ENCODE data around the gene ARID4B. TPM values are rescaled to one million over a fixed set of nuclear protein-coding genes. Genes with fewer than 3 reads are reported as not detected.

Gene ARID4B
- total and polyA plus RNA-seq, 5 donors from 2014 or later: 52.6 to 192 (median 58.6) TPM

DNA sequence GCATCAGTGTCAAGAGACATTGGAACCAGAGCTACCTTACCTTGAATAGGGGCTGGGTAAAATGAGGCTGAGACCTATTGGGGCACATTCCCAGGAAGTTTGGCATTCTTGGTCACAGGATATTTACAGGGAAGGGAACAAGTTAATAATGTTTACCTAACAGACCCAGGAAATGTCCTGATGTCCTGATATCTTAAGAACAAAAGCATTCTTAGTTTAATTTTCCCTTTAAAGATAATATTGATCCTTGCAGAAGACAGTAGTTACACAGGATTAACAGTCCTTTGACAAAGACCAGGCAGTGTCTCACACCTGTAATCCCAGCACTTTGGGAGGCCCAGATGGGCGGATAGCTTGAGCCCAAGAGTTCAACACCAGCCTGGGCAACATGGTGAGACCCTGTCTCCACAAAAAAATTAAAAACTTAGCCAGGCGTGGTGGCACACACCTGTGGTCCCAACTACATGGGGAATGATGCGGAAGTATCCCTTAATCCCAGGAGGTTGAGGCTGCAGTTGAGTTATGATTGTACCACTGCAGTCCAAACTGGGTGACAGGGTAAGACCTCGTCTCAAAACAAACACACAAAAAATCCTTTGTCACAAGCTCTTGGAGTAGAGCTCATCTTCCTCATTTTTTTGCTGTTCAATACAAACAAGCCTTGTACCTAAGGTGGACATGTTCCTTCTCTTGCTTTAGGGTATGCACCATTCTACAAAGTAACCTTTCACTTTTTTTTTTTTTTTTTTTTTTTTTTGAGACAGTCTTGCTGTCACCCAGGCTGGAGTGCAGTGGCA lies 198.0 kb downstream of the ARID4B start:
- Mint-ChIP-seq H3K27me3 (peaks cover 5% of the 10 kb centered on the region), H3K9me3 (no peaks in the 10 kb centered on the region), H3K4me3 (peak overlapping the region; percentile 56 to 99 (median 98)), H3K27ac (peak overlapping the region; percentile 56 to 99 (median 99)), H3K36me3 (peaks cover 13% of the 10 kb centered on the region), H3K4me1 (peaks cover 12 to 37% (median 25%) of the 10 kb centered on the region in 4 donors)
- Histone ChIP-seq H3K27ac (ENCODE audit: insufficient read depth, low read length, poor library complexity, severe bottlenecking) (peak overlapping the region; percentile 93), H3K4me3 (ENCODE audit: low read depth, low read length) (no peak overlapping the region), H3K4me1 (ENCODE audit: control insufficient read depth, insufficient read depth, low read length, poor library complexity, severe bottlenecking) (peaks cover 20% of the 10 kb centered on the region), H3K36me3 (ENCODE audit: control insufficient read depth, insufficient read depth, low read length) (peaks cover 25% of the 10 kb centered on the region), H3K27me3 (ENCODE audit: control insufficient read depth, insufficient read depth, low read length) (no peaks in the 10 kb centered on the region), H3K9me3 (ENCODE audit: control insufficient read depth in 2 of 2, low read length in 2 of 2) (no peaks in the 10 kb centered on the region)
- ATAC-seq (ENCODE audit: low read depth in 2 of 2) (no peak), DNase-seq (no peak)

DNA sequence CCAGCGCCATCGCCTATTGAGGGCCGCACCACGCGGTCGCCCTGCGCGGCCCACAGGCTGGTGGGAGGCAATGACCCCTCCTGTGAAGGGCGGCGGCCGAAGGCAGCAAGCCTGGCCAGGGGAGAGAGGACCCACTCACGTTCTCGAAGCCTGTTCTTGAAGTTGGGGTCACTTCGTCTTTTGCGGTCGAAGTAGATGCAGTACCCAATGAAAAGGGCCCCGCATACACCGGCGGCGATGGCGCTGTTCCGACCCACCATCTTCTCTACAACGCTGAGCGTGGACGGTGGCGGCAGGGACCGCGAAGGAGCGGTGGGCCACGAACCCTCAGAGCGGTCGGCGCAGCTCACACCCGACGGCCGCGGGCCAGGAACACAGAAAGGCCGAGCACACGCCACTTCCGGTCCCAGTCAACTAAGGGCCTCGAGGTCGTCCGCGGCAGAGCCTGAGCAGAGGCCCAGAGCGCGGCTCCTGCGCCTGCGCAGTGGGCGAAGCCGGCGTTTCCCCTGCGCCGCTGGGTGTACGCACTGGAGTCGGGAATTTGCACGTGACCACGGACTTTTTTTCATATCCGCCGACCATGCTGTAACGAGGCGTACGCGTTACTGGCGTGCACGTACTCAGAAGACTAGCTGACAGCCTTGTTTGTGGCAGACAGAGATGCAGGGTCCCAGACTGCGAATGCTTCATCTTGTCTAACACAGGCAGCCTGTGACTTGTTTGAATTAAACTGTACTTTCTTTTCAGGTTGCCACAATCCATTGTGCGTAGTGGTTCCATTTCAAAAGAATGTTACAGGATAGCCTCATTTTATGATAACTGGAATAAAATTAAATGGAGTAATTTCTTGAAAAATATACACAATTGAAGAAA lies 199.3 kb downstream of the ARID4B start, which contains the start of gene TOMM20:
TSS of gene TOMM20 (minus strand) at position 382 of the 873 bp plus-strand sequence. CDS start at position 260, 122 bp downstream.
- Mint-ChIP-seq H3K27ac (peak within 1 kb of the TSS; percentile 98 to 99 (median 99)), H3K27me3 (peaks cover 5% of the 10 kb centered on the region), H3K4me3 (peak within 1 kb of the TSS; percentile 91 to 99 (median 98)), H3K9me3 (no peaks in the 10 kb centered on the region), H3K36me3 (peaks cover 16% of the 10 kb centered on the region), H3K4me1 (peaks cover 18 to 48% (median 33%) of the 10 kb centered on the region in 4 donors)
- ATAC-seq (ENCODE audit: low read depth in 2 of 2) (peak; percentile 94 to 95), DNase-seq (peak; percentile 92 to 98 (median 96))
- H3K9me3 ChIP-seq (ENCODE audit: control insufficient read depth in 2 of 2, low read length in 2 of 2): no peaks in the 10 kb centered on the region
- peak within 1 kb of the TSS; percentile 93 for H3K27ac ChIP-seq (ENCODE audit: insufficient read depth, low read length, poor library complexity, severe bottlenecking)
- no peaks in the 10 kb centered on the region for H3K27me3 ChIP-seq (ENCODE audit: control insufficient read depth, insufficient read depth, low read length)
- peaks cover 19% of the 10 kb centered on the region for H3K36me3 ChIP-seq (ENCODE audit: control insufficient read depth, insufficient read depth, low read length)
- peak within 1 kb of the TSS; percentile 92 for H3K4me3 ChIP-seq (ENCODE audit: low read depth, low read length)
- peaks cover 32% of the 10 kb centered on the region for H3K4me1 ChIP-seq (ENCODE audit: control insufficient read depth, insufficient read depth, low read length, poor library complexity, severe bottlenecking)

DNA sequence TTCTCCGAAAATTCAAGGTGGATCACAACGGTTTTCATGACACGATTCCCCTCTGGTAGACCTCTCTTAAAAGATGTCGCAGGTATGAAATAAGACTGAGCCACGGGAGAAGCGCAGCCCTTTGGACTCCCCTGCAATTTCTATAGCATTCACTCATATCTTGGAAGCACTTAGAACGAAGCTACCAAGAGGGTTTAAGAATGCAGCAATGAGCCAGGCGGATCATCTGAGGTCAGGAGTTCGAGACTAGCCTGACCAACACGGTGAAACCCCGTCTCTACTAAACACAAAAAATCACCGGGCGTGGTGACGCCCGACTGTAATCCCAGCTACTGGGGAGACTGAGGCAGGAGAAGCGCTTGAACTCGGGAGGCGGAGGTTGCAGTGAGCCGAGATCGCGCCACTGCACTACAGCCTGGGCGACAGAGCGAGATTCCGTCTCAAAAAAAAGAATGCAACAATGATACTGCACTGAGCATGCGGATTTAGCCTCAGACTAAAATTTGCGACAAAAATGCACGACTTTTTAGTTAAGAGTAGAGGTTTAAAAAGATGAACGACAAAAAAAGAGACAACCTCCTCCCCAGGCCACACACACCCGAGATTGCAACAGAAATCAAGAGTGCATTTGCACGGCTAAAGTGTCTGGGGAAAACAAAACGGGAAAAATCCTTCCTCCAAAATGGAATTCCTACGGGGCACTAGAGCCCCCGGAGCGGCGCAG lies 200.1 kb downstream of the ARID4B start:
- peak in 1 of 3 donors; percentile 25 for DNase-seq
- Histone ChIP-seq H3K36me3 (ENCODE audit: control insufficient read depth, insufficient read depth, low read length) (peaks cover 16% of the 10 kb centered on the region), H3K4me3 (ENCODE audit: low read depth, low read length) (peak overlapping the region; percentile 92), H3K4me1 (ENCODE audit: control insufficient read depth, insufficient read depth, low read length, poor library complexity, severe bottlenecking) (peaks cover 40% of the 10 kb centered on the region), H3K9me3 (ENCODE audit: control insufficient read depth in 2 of 2, low read length in 2 of 2) (no peaks in the 10 kb centered on the region), H3K27me3 (ENCODE audit: control insufficient read depth, insufficient read depth, low read length) (no peaks in the 10 kb centered on the region), H3K27ac (ENCODE audit: insufficient read depth, low read length, poor library complexity, severe bottlenecking) (peak overlapping the region; percentile 93)
- Mint-ChIP-seq H3K4me3 (peak overlapping the region; percentile 91 to 99 (median 98)), H3K36me3 (peaks cover 15% of the 10 kb centered on the region), H3K4me1 (peaks cover 22 to 56% (median 40%) of the 10 kb centered on the region in 4 donors), H3K27ac (peak overlapping the region; percentile 98 to 99 (median 99)), H3K27me3 (peaks cover 5% of the 10 kb centered on the region), H3K9me3 (no peaks in the 10 kb centered on the region)
- no peak for ATAC-seq (ENCODE audit: low read depth in 2 of 2)

DNA sequence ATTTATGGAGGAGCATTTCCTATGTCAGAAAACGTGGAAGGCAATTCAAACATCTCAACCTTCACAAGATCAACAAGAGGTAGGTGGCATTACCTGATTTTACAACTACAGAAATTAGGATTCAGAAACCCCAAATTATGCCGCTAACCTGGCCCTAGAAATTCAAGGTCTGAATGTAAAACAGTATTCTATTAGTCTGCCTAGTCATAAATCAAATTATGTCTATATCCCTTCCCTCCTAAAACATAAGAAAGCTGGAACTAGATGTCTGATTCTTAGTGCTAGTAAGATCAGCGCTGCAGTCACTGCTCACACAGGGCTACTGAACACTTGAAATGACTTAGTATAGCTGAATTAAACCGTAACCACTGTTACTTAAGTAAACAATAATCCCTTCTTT lies 200.8 kb downstream of the ARID4B start:
- peaks cover 14% of the 10 kb centered on the region for H3K36me3 Mint-ChIP-seq
- peak overlapping the region; percentile 92 for H3K4me3 ChIP-seq (ENCODE audit: low read depth, low read length)

GRCh38 chr1:235124665-235125064 lies 203.3 kb downstream of the ARID4B start:
- no peaks in the 10 kb centered on the region for H3K9me3 ChIP-seq (ENCODE audit: control insufficient read depth in 2 of 2, low read length in 2 of 2)
- Mint-ChIP-seq H3K4me3 (peak overlapping the region; percentile 49 to 87 (median 68)), H3K9me3 (no peaks in the 10 kb centered on the region), H3K27ac (peak overlapping the region in 1 of 3 donors; percentile 45), H3K36me3 (peaks cover 21% of the 10 kb centered on the region), H3K4me1 (peaks cover 29 to 74% (median 50%) of the 10 kb centered on the region in 4 donors), H3K27me3 (peaks cover 5% of the 10 kb centered on the region)
- peaks cover 25% of the 10 kb centered on the region for H3K36me3 ChIP-seq (ENCODE audit: control insufficient read depth, insufficient read depth, low read length)
- H3K27me3 ChIP-seq (ENCODE audit: control insufficient read depth, insufficient read depth, low read length): no peaks in the 10 kb centered on the region
- H3K4me1 ChIP-seq (ENCODE audit: control insufficient read depth, insufficient read depth, low read length, poor library complexity, severe bottlenecking): peaks cover 48% of the 10 kb centered on the region
- H3K27ac ChIP-seq (ENCODE audit: insufficient read depth, low read length, poor library complexity, severe bottlenecking): peak overlapping the region; percentile 29
- no peak for DNase-seq
- peak overlapping the region; percentile 29 for H3K4me3 ChIP-seq (ENCODE audit: low read depth, low read length)
- no peak for ATAC-seq (ENCODE audit: low read depth in 2 of 2)

More for the DNA sequence above, 200.8 kb downstream of the ARID4B start:
- H3K4me1 Mint-ChIP-seq: peaks cover 22 to 63% (median 45%) of the 10 kb centered on the region in 4 donors
- Histone ChIP-seq H3K4me1 (ENCODE audit: control insufficient read depth, insufficient read depth, low read length, poor library complexity, severe bottlenecking) (peaks cover 47% of the 10 kb centered on the region), H3K36me3 (ENCODE audit: control insufficient read depth, insufficient read depth, low read length) (peaks cover 11% of the 10 kb centered on the region), H3K9me3 (ENCODE audit: control insufficient read depth in 2 of 2, low read length in 2 of 2) (no peaks in the 10 kb centered on the region), H3K27me3 (ENCODE audit: control insufficient read depth, insufficient read depth, low read length) (no peaks in the 10 kb centered on the region), H3K27ac (ENCODE audit: insufficient read depth, low read length, poor library complexity, severe bottlenecking) (peak overlapping the region; percentile 93)
- H3K27ac Mint-ChIP-seq: peak overlapping the region; percentile 98 to 99 (median 99)
- peak overlapping the region; percentile 91 to 99 (median 98) for H3K4me3 Mint-ChIP-seq
- peaks cover 5% of the 10 kb centered on the region for H3K27me3 Mint-ChIP-seq
- DNase-seq: no peak
- ATAC-seq (ENCODE audit: low read depth in 2 of 2): no peak
- H3K9me3 Mint-ChIP-seq: no peaks in the 10 kb centered on the region

GRCh38 chr1:235124111-235124510 lies 203.9 kb downstream of the ARID4B start:
- peaks cover 29 to 78% (median 52%) of the 10 kb centered on the region in 4 donors for H3K4me1 Mint-ChIP-seq
- no peaks in the 10 kb centered on the region for H3K27me3 ChIP-seq (ENCODE audit: control insufficient read depth, insufficient read depth, low read length)
- H3K4me1 ChIP-seq (ENCODE audit: control insufficient read depth, insufficient read depth, low read length, poor library complexity, severe bottlenecking): peaks cover 48% of the 10 kb centered on the region
- peak overlapping the region; percentile 29 for H3K27ac ChIP-seq (ENCODE audit: insufficient read depth, low read length, poor library complexity, severe bottlenecking)
- no peak for ATAC-seq (ENCODE audit: low read depth in 2 of 2)
- DNase-seq: no peak
- no peaks in the 10 kb centered on the region for H3K9me3 ChIP-seq (ENCODE audit: control insufficient read depth in 2 of 2, low read length in 2 of 2)
- H3K27me3 Mint-ChIP-seq: peaks cover 5% of the 10 kb centered on the region
- no peaks in the 10 kb centered on the region for H3K9me3 Mint-ChIP-seq
- H3K36me3 ChIP-seq (ENCODE audit: control insufficient read depth, insufficient read depth, low read length): peaks cover 31% of the 10 kb centered on the region
- peak overlapping the region; percentile 67 to 87 (median 72) for H3K4me3 Mint-ChIP-seq
- peak overlapping the region; percentile 47 for H3K4me3 ChIP-seq (ENCODE audit: low read depth, low read length)
- H3K27ac Mint-ChIP-seq: peak overlapping the region in 1 of 3 donors; percentile 45
- peaks cover 26% of the 10 kb centered on the region for H3K36me3 Mint-ChIP-seq

- peaks cover 39% of the 10 kb centered on the region for H3K36me3 Mint-ChIP-seq
- ATAC-seq (ENCODE audit: low read depth in 2 of 2) (no peak), DNase-seq (no peak)
- H3K4me1 Mint-ChIP-seq: peaks cover 25 to 67% (median 42%) of the 10 kb centered on the region in 4 donors
- Histone ChIP-seq H3K36me3 (ENCODE audit: control insufficient read depth, insufficient read depth, low read length) (peaks cover 48% of the 10 kb centered on the region), H3K4me3 (ENCODE audit: low read depth, low read length) (peak overlapping the region; percentile 47), H3K27ac (ENCODE audit: insufficient read depth, low read length, poor library complexity, severe bottlenecking) (no peak overlapping the region), H3K27me3 (ENCODE audit: control insufficient read depth, insufficient read depth, low read length) (no peaks in the 10 kb centered on the region), H3K4me1 (ENCODE audit: control insufficient read depth, insufficient read depth, low read length, poor library complexity, severe bottlenecking) (peaks cover 48% of the 10 kb centered on the region), H3K9me3 (ENCODE audit: control insufficient read depth in 2 of 2, low read length in 2 of 2) (no peaks in the 10 kb centered on the region)
- H3K9me3 Mint-ChIP-seq: no peaks in the 10 kb centered on the region
- peak overlapping the region in 2 of 3 donors; percentile 45 to 91 for H3K27ac Mint-ChIP-seq
- no peaks in the 10 kb centered on the region for H3K27me3 Mint-ChIP-seq
- peak overlapping the region in 3 of 4 donors; percentile 2 to 9 (median 8) for H3K4me3 Mint-ChIP-seq
Measured at GRCh38 chr1:235122348-235122747, 205.6 kb downstream of the ARID4B start.
